Type B pancreatic cell (in vitro differentiated cells): ENCODE data around the gene TEX19. TPM values are rescaled to one million over a fixed set of nuclear protein-coding genes. Genes with fewer than 3 reads are reported as not detected.
"Not testable (repeated sequence)": the region's sequence is repeated elsewhere in the genome, so short reads cannot be mapped to it uniquely, and the experiment has no call there.

Experiments
- DNase-seq: peaks from one replicate; pipeline ENCODE4 v3.0.0; 2021; ENCODE audit warnings: mixed read lengths; ENCODE audit not compliant: unreplicated experiment; ENCODE audit errors: extremely low spot score
- H3K27ac Mint-ChIP-seq: 2 replicates; pipeline ENCODE4 v1.8.0; 2021; ENCODE audit warnings: mild to moderate bottlenecking, mixed read lengths
- H3K27me3 Mint-ChIP-seq: 2 replicates; pipeline ENCODE4 v1.8.0; 2021; ENCODE audit warnings: mixed read lengths
- H3K36me3 Mint-ChIP-seq: 2 replicates; pipeline ENCODE4 v1.8.0; 2021; ENCODE audit warnings: mixed read lengths
- H3K4me1 Mint-ChIP-seq: one replicate; pipeline ENCODE4 v1.8.0; 2021; ENCODE audit warnings: mixed read lengths; ENCODE audit not compliant: unreplicated experiment
- H3K4me3 Mint-ChIP-seq: 2 replicates; pipeline ENCODE4 v1.8.0; 2021; ENCODE audit warnings: mild to moderate bottlenecking, mixed read lengths
- H3K9me3 Mint-ChIP-seq: 2 replicates; pipeline ENCODE4 v1.8.0; 2021; ENCODE audit warnings: mixed read lengths
- total RNA-seq: library from RNA; stranded (reverse); gene quantifications from 2 replicates; pipeline ENCODE4 v1.2.1, GENCODE V29; 2021; ENCODE audit warnings: low replicate concordance
- TF ChIP-seq, protein P1 (sequence below): fragments of 200-600 bp; sonication (generic); conservative IDR thresholded peaks from 2 replicates; pipeline ENCODE4 v1.5.0; 2021; ENCODE audit warnings: antibody characterized with exemption, mild to moderate bottlenecking

TEX19 gene
- total RNA-seq, 1 donor from 2014 or later = 0.14 TPM

DNA sequence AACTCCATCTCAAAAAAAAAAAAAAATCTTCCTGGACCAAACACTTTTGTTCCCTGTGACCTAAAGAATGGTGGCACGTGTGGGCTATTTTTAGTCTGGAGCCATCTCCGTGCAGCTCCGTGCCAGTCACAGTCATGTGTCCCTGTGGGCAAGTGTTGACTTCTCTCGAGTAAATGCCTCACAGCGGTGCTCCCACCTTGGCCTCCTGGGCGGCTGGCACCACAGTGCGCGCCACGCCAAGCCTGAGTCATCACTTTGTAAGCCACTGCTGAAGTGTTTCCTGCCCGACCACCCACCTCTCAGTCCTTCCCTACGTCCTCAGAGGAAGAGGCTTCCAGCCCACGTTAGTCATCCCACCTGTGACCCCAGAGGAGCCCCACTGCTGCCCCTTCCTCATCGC lies 48.2 kb downstream of the TEX19 start:
- TF ChIP-seq, protein P1, sequence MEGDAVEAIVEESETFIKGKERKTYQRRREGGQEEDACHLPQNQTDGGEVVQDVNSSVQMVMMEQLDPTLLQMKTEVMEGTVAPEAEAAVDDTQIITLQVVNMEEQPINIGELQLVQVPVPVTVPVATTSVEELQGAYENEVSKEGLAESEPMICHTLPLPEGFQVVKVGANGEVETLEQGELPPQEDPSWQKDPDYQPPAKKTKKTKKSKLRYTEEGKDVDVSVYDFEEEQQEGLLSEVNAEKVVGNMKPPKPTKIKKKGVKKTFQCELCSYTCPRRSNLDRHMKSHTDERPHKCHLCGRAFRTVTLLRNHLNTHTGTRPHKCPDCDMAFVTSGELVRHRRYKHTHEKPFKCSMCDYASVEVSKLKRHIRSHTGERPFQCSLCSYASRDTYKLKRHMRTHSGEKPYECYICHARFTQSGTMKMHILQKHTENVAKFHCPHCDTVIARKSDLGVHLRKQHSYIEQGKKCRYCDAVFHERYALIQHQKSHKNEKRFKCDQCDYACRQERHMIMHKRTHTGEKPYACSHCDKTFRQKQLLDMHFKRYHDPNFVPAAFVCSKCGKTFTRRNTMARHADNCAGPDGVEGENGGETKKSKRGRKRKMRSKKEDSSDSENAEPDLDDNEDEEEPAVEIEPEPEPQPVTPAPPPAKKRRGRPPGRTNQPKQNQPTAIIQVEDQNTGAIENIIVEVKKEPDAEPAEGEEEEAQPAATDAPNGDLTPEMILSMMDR = no peak
- H3K9me3 Mint-ChIP-seq = no peaks in the 10 kb centered on the region
- DNase-seq = no peak
- H3K27ac Mint-ChIP-seq = no peak overlapping the region
- H3K27me3 Mint-ChIP-seq = no peaks in the 10 kb centered on the region
- H3K36me3 Mint-ChIP-seq = peaks cover 7% of the 10 kb centered on the region
- no peaks in the 10 kb centered on the region for H3K4me1 Mint-ChIP-seq
- no peak overlapping the region for H3K4me3 Mint-ChIP-seq

DNA sequence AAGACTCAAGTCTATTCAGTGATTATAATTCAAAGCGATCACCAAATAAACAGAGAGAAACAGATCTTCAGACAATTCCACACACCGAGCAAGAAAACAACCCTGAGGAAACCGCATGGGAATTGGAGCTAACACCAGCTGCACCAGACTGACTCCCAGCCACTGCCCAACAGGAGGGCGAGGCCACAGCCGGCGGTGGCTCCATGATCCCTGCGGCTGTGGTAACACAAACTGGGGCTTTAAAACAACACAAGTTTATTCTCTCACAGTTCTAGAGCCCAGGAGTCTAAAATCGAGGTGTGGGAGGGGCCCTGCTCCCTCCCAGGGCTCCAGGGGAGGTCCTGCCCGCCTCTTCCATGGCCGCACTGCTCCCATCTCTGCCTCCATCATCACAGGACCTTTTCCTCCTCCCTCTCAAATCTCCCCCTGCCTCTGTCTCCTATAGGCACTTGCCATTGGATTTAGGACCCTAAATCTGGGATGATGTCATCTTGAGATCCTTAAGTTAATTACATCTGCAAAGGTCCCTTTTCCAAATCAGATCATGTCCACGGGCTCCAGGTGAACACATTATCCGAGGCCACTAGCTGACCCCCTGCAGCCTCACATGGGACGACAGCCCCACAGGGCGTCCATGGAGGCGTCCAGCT lies 49.4 kb downstream of the TEX19 start:
- no peak overlapping the region for H3K27ac Mint-ChIP-seq
- H3K4me1 Mint-ChIP-seq = no peaks in the 10 kb centered on the region
- no peaks in the 10 kb centered on the region for H3K27me3 Mint-ChIP-seq
- TF ChIP-seq, protein P1 = no peak
- no peak overlapping the region for H3K4me3 Mint-ChIP-seq
- H3K36me3 Mint-ChIP-seq = peaks cover 3% of the 10 kb centered on the region
- no peaks in the 10 kb centered on the region for H3K9me3 Mint-ChIP-seq
- DNase-seq = no peak

DNA sequence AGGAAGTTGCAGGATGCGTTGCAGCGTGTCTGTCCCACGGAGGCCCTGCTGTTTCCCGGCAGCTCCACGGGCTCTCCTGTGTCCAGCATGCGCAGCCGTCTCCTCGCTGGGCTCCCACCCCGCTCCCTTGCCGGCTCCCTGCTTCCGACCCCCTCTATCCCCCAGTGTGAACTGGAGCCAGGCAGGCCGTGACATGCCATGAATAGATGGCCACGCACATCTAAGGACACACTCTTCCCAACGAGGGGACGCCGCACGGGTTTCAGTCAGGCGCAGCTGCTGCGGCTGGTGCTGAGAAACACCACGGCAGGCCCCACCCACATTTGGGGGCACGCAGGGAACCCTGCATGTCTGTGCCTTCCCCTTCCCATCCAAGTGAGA lies 49.9 kb downstream of the TEX19 start:
- no peaks in the 10 kb centered on the region for H3K4me1 Mint-ChIP-seq
- no peaks in the 10 kb centered on the region for H3K27me3 Mint-ChIP-seq
- peaks cover 3% of the 10 kb centered on the region for H3K36me3 Mint-ChIP-seq
- H3K4me3 Mint-ChIP-seq = no peak overlapping the region
- no peaks in the 10 kb centered on the region for H3K9me3 Mint-ChIP-seq
- TF ChIP-seq, protein P1 = no peak
- no peak overlapping the region for H3K27ac Mint-ChIP-seq
- DNase-seq = no peak

DNA sequence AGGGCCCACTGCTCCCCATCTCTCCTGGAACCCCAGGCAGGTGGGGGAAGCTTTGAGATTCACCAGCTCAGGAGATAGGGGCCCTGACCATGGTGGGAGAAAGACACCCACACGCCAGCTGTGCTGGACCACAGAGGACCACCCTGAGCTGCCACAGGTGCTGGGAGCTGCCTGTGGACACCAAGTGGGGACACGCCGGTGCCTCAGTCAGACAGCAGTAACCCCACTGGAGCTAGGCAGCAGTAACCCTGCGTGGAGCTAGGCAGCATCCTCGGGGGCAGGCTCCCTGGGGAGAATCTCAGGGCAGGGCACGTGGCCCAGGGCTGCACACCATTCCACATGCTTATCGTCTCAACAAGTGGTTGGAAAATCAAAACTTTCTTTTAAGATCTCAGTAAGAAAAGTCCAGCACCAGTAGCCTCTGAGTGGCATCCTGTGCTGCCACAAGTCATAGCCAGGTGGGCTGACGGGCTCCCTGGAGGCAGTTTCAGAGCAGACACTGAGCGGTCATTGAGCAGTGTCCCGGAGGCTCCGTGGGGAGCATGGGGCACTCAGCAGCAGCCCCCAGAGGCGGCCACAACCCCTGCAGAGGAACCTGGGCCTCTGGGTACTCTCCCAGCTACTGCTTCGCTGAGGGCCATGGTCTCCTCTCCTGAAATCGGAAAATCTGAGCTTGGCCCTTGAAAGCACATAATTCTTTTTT lies 51.1 kb downstream of the TEX19 start:
- Mint-ChIP-seq H3K4me1 (peaks cover 9% of the 10 kb centered on the region), H3K27ac (no peak overlapping the region), H3K36me3 (peaks cover 5% of the 10 kb centered on the region), H3K9me3 (no peaks in the 10 kb centered on the region), H3K4me3 (no peak overlapping the region), H3K27me3 (no peaks in the 10 kb centered on the region)
- TF ChIP-seq, protein P1 = no peak
- no peak for DNase-seq

DNA sequence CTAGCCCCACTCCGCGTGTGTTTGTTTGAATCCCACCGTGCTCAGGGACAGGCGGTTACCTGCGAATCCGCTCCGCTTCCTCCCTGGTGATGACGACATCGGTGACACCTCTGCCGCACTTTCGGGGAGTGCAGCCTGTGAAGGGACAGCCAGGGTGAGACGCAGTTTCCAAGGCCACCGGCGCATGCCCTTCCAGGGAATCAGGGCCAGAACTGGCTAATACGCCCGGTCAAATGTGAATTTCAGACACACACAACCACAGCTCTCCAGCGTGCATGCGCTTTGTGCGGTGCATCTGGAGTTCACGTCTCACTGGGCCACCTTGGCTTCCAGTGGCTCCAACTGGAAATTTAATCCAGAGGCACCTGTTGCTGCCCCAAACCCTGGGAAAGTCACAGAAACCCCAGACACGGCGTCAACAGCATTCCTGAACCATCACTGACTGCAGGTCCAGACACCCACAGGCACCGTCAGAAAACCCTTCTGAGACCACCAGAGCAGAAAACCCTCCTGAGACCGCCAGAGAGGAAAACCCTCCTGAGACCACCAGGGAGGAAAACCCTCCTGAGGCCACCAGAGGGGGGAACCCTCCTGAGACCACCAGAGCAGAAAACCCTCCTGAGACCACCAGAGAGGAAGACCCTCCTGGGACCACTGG lies 52.5 kb downstream of the TEX19 start:
- H3K4me1 Mint-ChIP-seq = peaks cover 9% of the 10 kb centered on the region
- peaks cover 3% of the 10 kb centered on the region for H3K36me3 Mint-ChIP-seq
- no peaks in the 10 kb centered on the region for H3K27me3 Mint-ChIP-seq
- DNase-seq = no peak
- H3K9me3 Mint-ChIP-seq = no peaks in the 10 kb centered on the region
- TF ChIP-seq, protein P1 = no peak
- H3K27ac Mint-ChIP-seq = no peak overlapping the region
- no peak overlapping the region for H3K4me3 Mint-ChIP-seq

DNA sequence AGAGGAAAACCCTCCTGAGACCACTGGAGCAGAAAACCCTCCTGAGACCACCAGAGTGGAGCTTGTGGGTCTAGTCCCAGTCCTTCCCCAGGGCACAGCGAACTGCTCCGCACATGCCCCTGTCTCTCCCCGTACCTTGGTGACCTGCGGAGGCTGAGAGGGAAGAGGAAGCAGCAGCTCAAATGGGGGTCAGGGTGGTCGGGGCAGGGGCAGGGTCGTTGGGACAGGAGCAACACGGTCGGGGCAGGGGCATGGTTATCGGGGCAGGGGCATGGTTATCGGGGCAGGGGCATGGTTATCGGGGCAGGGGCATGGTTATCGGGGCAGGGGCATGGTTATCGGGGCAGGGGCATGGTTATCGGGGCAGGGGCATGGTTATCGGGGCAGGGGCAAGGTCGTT lies 53.0 kb downstream of the TEX19 start:
- H3K27me3 Mint-ChIP-seq, H3K9me3 Mint-ChIP-seq, DNase-seq, H3K27ac Mint-ChIP-seq, H3K4me1 Mint-ChIP-seq, H3K4me3 Mint-ChIP-seq, H3K36me3 Mint-ChIP-seq: not testable (repeated sequence)
